ENCODE data around the gene MYO1C.

DNA sequence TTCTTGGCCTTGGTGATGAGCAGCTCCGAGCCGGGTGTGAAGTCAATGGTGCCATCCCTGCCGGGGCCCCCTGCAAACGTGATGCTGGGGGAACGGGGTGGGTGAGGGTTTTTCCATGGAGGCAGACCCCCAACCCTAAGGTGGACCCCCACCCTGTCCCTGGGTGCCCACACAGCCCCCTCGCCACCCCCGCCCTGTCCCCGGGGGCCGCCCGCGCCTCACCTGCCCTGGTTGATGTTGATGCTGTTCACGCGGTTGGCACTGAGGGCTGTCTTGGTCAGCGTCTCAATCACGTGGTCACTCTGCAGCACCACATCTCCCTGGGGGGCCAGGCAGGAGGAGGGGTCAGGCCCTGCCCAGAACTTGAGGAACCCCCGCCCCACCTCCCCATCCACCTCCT lies 25.2 kb downstream of the MYO1C start:
- TF ChIP-seq, protein P1, sequence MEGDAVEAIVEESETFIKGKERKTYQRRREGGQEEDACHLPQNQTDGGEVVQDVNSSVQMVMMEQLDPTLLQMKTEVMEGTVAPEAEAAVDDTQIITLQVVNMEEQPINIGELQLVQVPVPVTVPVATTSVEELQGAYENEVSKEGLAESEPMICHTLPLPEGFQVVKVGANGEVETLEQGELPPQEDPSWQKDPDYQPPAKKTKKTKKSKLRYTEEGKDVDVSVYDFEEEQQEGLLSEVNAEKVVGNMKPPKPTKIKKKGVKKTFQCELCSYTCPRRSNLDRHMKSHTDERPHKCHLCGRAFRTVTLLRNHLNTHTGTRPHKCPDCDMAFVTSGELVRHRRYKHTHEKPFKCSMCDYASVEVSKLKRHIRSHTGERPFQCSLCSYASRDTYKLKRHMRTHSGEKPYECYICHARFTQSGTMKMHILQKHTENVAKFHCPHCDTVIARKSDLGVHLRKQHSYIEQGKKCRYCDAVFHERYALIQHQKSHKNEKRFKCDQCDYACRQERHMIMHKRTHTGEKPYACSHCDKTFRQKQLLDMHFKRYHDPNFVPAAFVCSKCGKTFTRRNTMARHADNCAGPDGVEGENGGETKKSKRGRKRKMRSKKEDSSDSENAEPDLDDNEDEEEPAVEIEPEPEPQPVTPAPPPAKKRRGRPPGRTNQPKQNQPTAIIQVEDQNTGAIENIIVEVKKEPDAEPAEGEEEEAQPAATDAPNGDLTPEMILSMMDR (IDR thresholded peaks at IDR 0.05; ENCODE audit: insufficient read depth, low read length, poor library complexity, severe bottlenecking), result no peak
- no peak for TF ChIP-seq EZH2phosphoT487 (conservative IDR thresholded peaks at IDR 0.05; ENCODE audit: low read length)
